Right lobe of liver (tissue), 4 donors: ENCODE data around the gene ALOXE3.

ENCODE experiments used
- CTCF ChIP-seq, 4 donors: fragments of 200-600 bp in 3 of 4; fragments of 450-650 bp in 1 of 4; IDR thresholded peaks; one replicate each; pipeline versions ENCODE4 v1.5.1 to v1.8.0; 2016 to 2022; ENCODE audit warnings: antibody characterized with exemption in 4 of 4, mild to moderate bottlenecking in 2 of 4
- POLR2A ChIP-seq: fragments of 450-650 bp; IDR thresholded peaks from one replicate; pipeline ENCODE4 v1.6.1; 2017; ENCODE audit warnings: antibody characterized with exemption, mild to moderate bottlenecking
- donor health status: DM: no; HTN: no; CAD: no.
- donor health status: DM: no; HTN: no; CAD: no.
- donor health status: DM: no; HTN: yes; CAD: no.

- no peak for TF ChIP-seq POLR2A
- no peak for TF ChIP-seq CTCF (IDR thresholded peaks at IDR 0.05)
Measured at GRCh38 chr17:8080799-8081219, 37.5 kb downstream of the ALOXE3 start.
